GM21515 (cell line): ENCODE data around the gene GFPT1.

Experiments
- ATAC-seq: cut with Tn5 transposase; IDR thresholded peaks from one replicate; pipeline ENCODE4 v1.9.1; 2021; ENCODE audit not compliant: unreplicated experiment

Gene GFPT1

GRCh38 chr2:69330781-69331180 is 56.2 kb downstream of the GFPT1 start:
- no peak for ATAC-seq

GRCh38 chr2:69322631-69323030 is 64.4 kb downstream of the GFPT1 start:
- no peak for ATAC-seq

GRCh38 chr2:69316550-69316949 is 70.5 kb downstream of the GFPT1 start:
- no peak for ATAC-seq

DNA sequence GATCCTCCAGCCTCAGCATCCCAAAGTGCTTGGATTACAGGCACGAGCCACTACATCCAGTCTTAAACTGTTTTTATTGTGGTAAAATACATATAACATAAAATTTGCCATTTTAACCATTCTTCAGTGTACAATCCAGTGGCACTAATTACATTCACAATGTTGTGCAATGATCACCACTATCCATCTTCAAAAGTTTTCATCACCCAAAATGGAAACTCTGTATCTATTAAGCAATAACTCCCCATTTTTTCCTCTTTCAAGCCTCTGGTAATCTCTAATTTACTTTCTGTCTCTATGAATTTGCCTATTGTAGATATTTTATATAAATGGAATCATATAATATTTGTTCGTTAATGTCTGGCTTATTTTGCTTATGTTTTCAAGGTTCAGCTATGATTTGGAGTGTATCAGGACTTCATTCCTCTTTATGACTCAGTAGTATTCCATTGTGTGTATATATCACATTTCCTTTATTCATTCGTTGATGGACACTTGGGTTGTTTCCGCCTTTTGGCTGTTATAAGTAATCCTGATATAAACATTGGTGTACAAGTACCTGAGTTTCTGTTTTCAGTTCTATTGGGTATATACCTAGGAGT is 71.8 kb downstream of the GFPT1 start:
- ATAC-seq: no peak

GRCh38 chr2:69311024-69311416 is 76.0 kb downstream of the GFPT1 start:
- no peak for ATAC-seq

GRCh38 chr2:69310111-69311023 is 76.7 kb downstream of the GFPT1 start:
- ATAC-seq: no peak

DNA sequence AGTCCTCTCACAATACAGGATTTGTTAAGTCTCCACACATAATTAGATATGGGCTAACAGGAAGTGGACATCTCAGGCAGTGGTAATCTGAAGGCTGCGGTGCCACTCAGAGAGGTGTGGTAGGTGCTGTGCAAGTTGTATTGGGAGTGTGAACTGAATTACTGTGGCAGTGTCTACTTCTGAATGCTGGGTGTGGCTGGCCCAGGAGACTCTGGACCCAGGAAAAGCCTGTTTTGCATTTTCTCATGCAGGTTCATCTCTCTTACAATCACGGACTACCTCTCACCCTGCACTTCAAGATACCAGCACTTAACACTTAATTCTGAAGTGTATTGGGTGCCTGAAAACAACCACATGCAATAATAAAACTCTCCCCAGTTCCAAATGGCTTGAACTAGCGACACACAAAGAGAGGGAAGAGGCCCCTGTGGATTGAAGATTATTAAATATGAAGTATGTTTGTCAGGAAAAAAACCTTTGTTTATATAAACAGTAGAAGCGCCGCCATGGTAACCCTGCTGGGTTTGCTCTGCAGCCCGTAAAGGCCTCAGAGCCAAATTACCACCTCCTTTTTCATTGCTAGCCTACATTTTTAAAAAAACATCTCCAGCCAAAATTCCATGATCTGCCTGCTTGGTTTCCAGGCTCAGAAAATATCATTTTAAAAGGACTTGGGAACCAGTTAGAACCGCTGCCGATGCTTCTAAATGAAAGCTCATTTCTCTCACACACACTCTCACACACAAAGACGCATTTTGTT is 77.5 kb downstream of the GFPT1 start:
- ATAC-seq: no peak

DNA sequence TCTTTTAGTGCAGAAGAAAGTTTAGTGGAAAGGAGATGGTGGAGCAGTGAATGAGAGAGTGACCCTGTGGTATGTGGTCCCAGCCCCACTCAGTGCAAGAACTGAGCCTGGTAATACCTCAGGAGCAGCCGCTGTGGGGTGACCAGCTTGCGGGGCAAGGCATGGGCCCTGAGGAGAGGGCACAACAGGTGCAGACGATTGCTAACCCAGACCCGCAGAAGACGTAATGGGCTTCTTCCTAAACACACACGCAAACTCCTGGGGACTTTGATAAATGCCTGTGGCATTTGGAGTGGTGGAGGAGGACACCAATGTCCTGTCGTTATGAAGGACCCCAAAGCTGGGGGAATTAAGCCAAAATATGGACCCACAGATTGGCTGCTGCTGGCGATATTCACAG is 78.7 kb downstream of the GFPT1 start:
- ATAC-seq: no peak

GRCh38 chr2:69307579-69308064 is 79.4 kb downstream of the GFPT1 start:
- ATAC-seq: no peak

GRCh38 chr2:69306822-69307578 is 80.0 kb downstream of the GFPT1 start:
- peak; percentile 88 for ATAC-seq

GRCh38 chr2:69306393-69306821 is 80.6 kb downstream of the GFPT1 start:
- ATAC-seq: no peak

DNA sequence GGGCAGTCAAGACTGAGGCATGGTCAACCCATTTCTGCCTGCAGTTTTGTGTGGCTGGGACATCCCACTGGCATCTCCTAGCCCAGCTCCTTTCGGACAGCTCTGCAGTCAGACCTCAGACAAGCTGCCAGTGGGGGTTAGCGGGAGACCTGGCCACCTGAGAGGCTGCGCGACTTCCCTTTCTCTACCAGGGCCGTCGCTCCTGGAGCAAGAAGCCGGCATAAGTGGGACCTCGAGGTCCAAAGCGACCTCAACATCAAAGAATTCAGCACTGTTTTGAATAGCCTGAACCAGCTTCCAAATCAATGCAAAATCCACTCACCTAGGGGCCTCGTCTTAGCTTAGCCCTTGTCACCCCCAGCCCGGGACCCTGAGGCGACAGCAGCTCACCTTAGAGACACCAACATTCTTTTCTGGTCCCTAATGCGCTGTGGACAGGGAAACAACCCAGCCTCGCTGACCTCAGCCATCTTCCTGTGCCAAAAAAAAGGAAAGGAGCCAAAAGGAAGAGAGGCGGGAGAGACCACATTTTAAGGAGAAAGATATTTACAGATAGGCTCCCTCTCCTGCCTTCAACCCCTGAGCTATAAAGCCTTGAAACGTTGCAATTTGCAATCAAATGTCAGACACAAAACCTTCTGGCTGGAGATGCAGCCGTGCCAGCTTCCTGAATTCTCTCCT is 81.2 kb downstream of the GFPT1 start:
- ATAC-seq: no peak

GRCh38 chr2:69305166-69305565 is 81.9 kb downstream of the GFPT1 start:
- ATAC-seq: no peak

DNA sequence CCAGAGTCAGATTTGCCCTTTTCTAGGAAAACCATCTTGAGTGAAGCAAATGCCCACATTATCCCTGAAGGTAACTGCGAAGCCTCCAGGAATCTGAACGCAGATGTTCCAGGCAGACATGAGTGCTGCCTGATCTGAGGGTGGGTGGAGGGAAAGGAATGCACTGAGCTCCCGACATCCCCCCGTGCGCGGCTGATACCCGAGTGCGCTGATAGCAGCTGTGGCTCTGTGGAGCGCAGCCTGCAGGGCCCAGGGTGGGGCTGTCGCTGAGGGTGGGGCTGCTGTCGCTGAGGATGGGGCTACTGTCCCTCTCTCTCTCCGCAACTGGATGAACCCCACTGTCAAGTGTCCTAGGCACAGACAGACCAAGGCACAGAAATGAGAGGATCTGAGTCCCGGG is 82.4 kb downstream of the GFPT1 start:
- no peak for ATAC-seq

- no peak for ATAC-seq
These were observed 86.4 kb downstream of the GFPT1 start for GRCh38 chr2:69300650-69301049.

- no peak for ATAC-seq
These were observed 87.1 kb downstream of the GFPT1 start for GRCh38 chr2:69299772-69300516.

DNA sequence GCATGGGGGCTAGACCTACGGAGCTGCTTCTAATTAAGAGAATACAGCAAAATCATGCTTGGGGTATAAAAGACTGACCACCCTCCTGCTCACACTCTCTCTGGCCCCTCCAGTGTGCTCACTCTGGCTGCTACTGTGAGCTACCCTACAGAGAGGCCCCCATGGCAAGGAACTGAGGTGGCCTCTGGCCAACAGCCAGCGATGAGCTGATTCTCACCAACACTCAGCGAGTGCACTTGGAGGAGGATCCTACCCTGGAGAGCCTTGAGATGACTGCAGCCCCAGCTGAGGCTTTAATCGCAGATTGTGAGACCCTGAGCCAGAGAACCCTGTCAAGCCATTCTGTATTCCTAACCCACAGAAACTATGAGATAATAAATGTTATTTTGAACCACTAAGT is 88.2 kb downstream of the GFPT1 start:
- no peak for ATAC-seq

DNA sequence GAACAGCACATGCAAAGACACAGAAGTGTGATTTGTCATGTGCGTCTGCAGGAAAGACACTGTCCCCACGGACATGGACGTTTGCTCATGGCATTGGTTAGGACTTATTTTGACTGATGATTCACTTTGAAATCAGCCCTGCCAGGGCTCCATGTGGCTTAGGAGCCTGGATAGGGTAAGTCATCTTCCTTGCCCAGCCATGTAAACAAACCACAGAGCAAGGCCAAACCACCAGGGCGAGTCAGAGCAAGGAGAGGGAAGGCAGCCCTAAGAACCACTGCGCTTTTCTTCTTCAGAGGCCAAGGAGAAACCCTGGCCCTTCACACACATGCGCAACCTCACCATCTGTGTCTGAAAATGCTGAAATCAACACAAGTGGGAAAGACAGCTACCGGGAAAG is 88.8 kb downstream of the GFPT1 start:
- no peak for ATAC-seq

DNA sequence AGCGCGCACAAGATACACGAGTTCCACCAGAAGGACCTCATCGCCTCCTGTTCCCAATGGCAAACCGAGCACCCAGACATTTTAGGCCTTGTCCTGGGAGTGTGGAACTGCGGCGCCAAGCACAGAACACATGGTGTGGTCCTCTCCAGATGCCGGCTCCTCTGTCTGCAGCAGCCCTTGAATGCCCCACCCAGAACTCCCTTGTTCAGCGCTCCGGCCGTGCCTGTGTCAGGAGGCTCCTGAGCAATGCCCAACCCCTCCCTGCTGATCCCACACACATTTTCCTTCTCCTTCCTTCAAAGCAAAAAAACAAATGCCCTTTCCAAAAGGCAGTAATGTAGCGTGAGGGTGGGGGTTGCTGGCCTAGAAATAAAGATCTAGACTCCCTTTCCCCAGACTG is 89.8 kb downstream of the GFPT1 start:
- no peak for ATAC-seq

GRCh38 chr2:69296421-69296820 is 90.6 kb downstream of the GFPT1 start:
- no peak for ATAC-seq
